T-helper 2 cell treated with Interferon-gamma antibody and Interleukin-4, amounts not matched to agents 5 μg/mL and 100 μg/mL, for 36 hours (primary cell): ENCODE results near the gene HLA-DQB2.
"Not testable (repeated sequence)": the region's sequence is repeated elsewhere in the genome, so short reads cannot be mapped to it uniquely, and the experiment has no call there.

ENCODE experiments used
- DNase-seq: peaks from one replicate; pipeline ENCODE4 v3.0.0; 2021; ENCODE audit warnings: low spot score
- H3K27ac Mint-ChIP-seq: one replicate; pipeline ENCODE4 v1.8.0; 2021; ENCODE audit warnings: mild to moderate bottlenecking, mixed read lengths
- H3K27me3 Mint-ChIP-seq: one replicate; pipeline ENCODE4 v1.8.0; 2021; ENCODE audit warnings: low read depth, mixed read lengths
- H3K36me3 Mint-ChIP-seq: one replicate; pipeline ENCODE4 v1.8.0; 2021; ENCODE audit warnings: low read depth, mixed read lengths
- H3K4me1 Mint-ChIP-seq: one replicate; pipeline ENCODE4 v1.8.0; 2021; ENCODE audit warnings: low read depth, mixed read lengths
- H3K4me3 Mint-ChIP-seq: one replicate; pipeline ENCODE4 v1.8.0; 2022; ENCODE audit warnings: mild to moderate bottlenecking, moderate library complexity, mixed read lengths
- H3K9me3 Mint-ChIP-seq: one replicate; pipeline ENCODE4 v1.8.0; 2021; ENCODE audit warnings: mixed read lengths

The HLA-DQB2 gene

GRCh38 chr6:32763421-32763820, at the start of gene HLA-DQB2:
Gene HLA-DQB2, minus strand, starts transcription at chr6:32763532. Its CDS starts 62 bp downstream, at chr6:32763470.
- no peaks in the 10 kb centered on the region for H3K4me1 Mint-ChIP-seq
- no peaks in the 10 kb centered on the region for H3K9me3 Mint-ChIP-seq
- H3K36me3 Mint-ChIP-seq = no peaks in the 10 kb centered on the region
- no peak within 1 kb of the TSS for H3K4me3 Mint-ChIP-seq
- no peak within 1 kb of the TSS for H3K27ac Mint-ChIP-seq
- H3K27me3 Mint-ChIP-seq = peaks cover 43% of the 10 kb centered on the region
- DNase-seq = no peak

GRCh38 chr6:32809171-32809570, 45.8 kb upstream of the HLA-DQB2 start:
- H3K36me3 Mint-ChIP-seq = no peaks in the 10 kb centered on the region
- H3K27ac Mint-ChIP-seq = no peak overlapping the region
- no peak overlapping the region for H3K4me3 Mint-ChIP-seq
- DNase-seq = no peak
- H3K4me1 Mint-ChIP-seq = no peaks in the 10 kb centered on the region
- peaks cover 22% of the 10 kb centered on the region for H3K27me3 Mint-ChIP-seq
- H3K9me3 Mint-ChIP-seq = no peaks in the 10 kb centered on the region

GRCh38 chr6:32807020-32807580, 43.8 kb upstream of the HLA-DQB2 start:
- H3K27ac Mint-ChIP-seq = no peak overlapping the region
- H3K27me3 Mint-ChIP-seq = peaks cover 42% of the 10 kb centered on the region
- H3K4me3 Mint-ChIP-seq = no peak overlapping the region
- H3K9me3 Mint-ChIP-seq = no peaks in the 10 kb centered on the region
- no peaks in the 10 kb centered on the region for H3K36me3 Mint-ChIP-seq
- H3K4me1 Mint-ChIP-seq = no peaks in the 10 kb centered on the region
- no peak for DNase-seq

- DNase-seq, H3K4me1 Mint-ChIP-seq, H3K27ac Mint-ChIP-seq, H3K4me3 Mint-ChIP-seq, H3K9me3 Mint-ChIP-seq, H3K36me3 Mint-ChIP-seq: not testable (repeated sequence)
- peaks cover 54% of the 10 kb centered on the region for H3K27me3 Mint-ChIP-seq
These were observed 42.1 kb upstream of the HLA-DQB2 start for GRCh38 chr6:32805404-32805803.

- DNase-seq = no peak
- no peak overlapping the region for H3K4me3 Mint-ChIP-seq
- no peak overlapping the region for H3K27ac Mint-ChIP-seq
- peaks cover 69% of the 10 kb centered on the region for H3K27me3 Mint-ChIP-seq
- peaks cover 7% of the 10 kb centered on the region for H3K9me3 Mint-ChIP-seq
- no peaks in the 10 kb centered on the region for H3K36me3 Mint-ChIP-seq
- no peaks in the 10 kb centered on the region for H3K4me1 Mint-ChIP-seq
These were observed 40.1 kb upstream of the HLA-DQB2 start for GRCh38 chr6:32803416-32803815.

GRCh38 chr6:32799740-32800139, 36.4 kb upstream of the HLA-DQB2 start:
- Mint-ChIP-seq H3K36me3 (no peaks in the 10 kb centered on the region), H3K27me3 (peaks cover 65% of the 10 kb centered on the region), H3K4me1 (peaks cover 15% of the 10 kb centered on the region), H3K4me3 (no peak overlapping the region), H3K27ac (no peak overlapping the region), H3K9me3 (peaks cover 7% of the 10 kb centered on the region)
- DNase-seq = no peak

GRCh38 chr6:32799168-32799567, 35.8 kb upstream of the HLA-DQB2 start:
- DNase-seq = no peak
- Mint-ChIP-seq H3K9me3 (peaks cover 7% of the 10 kb centered on the region), H3K27me3 (peaks cover 65% of the 10 kb centered on the region), H3K4me1 (peaks cover 20% of the 10 kb centered on the region), H3K27ac (no peak overlapping the region), H3K4me3 (no peak overlapping the region), H3K36me3 (no peaks in the 10 kb centered on the region)

- Mint-ChIP-seq H3K27me3 (peaks cover 63% of the 10 kb centered on the region), H3K4me3 (peak overlapping the region; percentile 66), H3K9me3 (peaks cover 7% of the 10 kb centered on the region), H3K36me3 (no peaks in the 10 kb centered on the region), H3K27ac (no peak overlapping the region), H3K4me1 (peaks cover 25% of the 10 kb centered on the region)
- DNase-seq = peak; percentile 59
These were observed 33.8 kb upstream of the HLA-DQB2 start for GRCh38 chr6:32796848-32797776.

GRCh38 chr6:32794510-32794909, 31.2 kb upstream of the HLA-DQB2 start:
- no peak overlapping the region for H3K4me3 Mint-ChIP-seq
- H3K27me3 Mint-ChIP-seq = peaks cover 65% of the 10 kb centered on the region
- no peaks in the 10 kb centered on the region for H3K36me3 Mint-ChIP-seq
- DNase-seq = no peak
- peaks cover 25% of the 10 kb centered on the region for H3K4me1 Mint-ChIP-seq
- H3K27ac Mint-ChIP-seq = no peak overlapping the region
- H3K9me3 Mint-ChIP-seq = peaks cover 7% of the 10 kb centered on the region

- DNase-seq = no peak
- Mint-ChIP-seq H3K4me3 (no peak overlapping the region), H3K4me1 (peaks cover 25% of the 10 kb centered on the region), H3K27me3 (peaks cover 61% of the 10 kb centered on the region), H3K27ac (no peak overlapping the region), H3K36me3 (no peaks in the 10 kb centered on the region), H3K9me3 (no peaks in the 10 kb centered on the region)
These were observed 29.6 kb upstream of the HLA-DQB2 start for GRCh38 chr6:32792901-32793435.

GRCh38 chr6:32790306-32790705, 27.0 kb upstream of the HLA-DQB2 start:
- no peak for DNase-seq
- no peaks in the 10 kb centered on the region for H3K9me3 Mint-ChIP-seq
- H3K36me3 Mint-ChIP-seq = no peaks in the 10 kb centered on the region
- peaks cover 75% of the 10 kb centered on the region for H3K27me3 Mint-ChIP-seq
- H3K27ac Mint-ChIP-seq = no peak overlapping the region
- peaks cover 16% of the 10 kb centered on the region for H3K4me1 Mint-ChIP-seq
- H3K4me3 Mint-ChIP-seq = no peak overlapping the region

- DNase-seq = no peak
- Mint-ChIP-seq H3K9me3 (no peaks in the 10 kb centered on the region), H3K36me3 (no peaks in the 10 kb centered on the region), H3K27me3 (peaks cover 58% of the 10 kb centered on the region), H3K27ac (no peak overlapping the region), H3K4me3 (no peak overlapping the region), H3K4me1 (peaks cover 2% of the 10 kb centered on the region)
These were observed 22.6 kb upstream of the HLA-DQB2 start for GRCh38 chr6:32785781-32786533.

- not testable (repeated sequence) for H3K4me1 Mint-ChIP-seq, H3K9me3 Mint-ChIP-seq, H3K36me3 Mint-ChIP-seq, DNase-seq, H3K4me3 Mint-ChIP-seq, H3K27ac Mint-ChIP-seq
- peaks cover 52% of the 10 kb centered on the region for H3K27me3 Mint-ChIP-seq
These were observed 19.6 kb upstream of the HLA-DQB2 start for GRCh38 chr6:32782923-32783322.

GRCh38 chr6:32779036-32779435, 15.7 kb upstream of the HLA-DQB2 start:
- no peaks in the 10 kb centered on the region for H3K36me3 Mint-ChIP-seq
- H3K4me1 Mint-ChIP-seq = no peaks in the 10 kb centered on the region
- H3K4me3 Mint-ChIP-seq = no peak overlapping the region
- no peak overlapping the region for H3K27ac Mint-ChIP-seq
- H3K9me3 Mint-ChIP-seq = no peaks in the 10 kb centered on the region
- no peak for DNase-seq
- H3K27me3 Mint-ChIP-seq = peaks cover 56% of the 10 kb centered on the region
